Effector memory CD4-positive, alpha-beta T cell (primary cell): Measurements from ENCODE around the gene ASB10.

Experiments
- DNase-seq, 3 donors: peaks; one replicate each; pipeline ENCODE4 v3.0.0-alpha.2; 2020
- H3K27ac ChIP-seq: 2 replicates; pipeline ENCODE4 v1.7.0; 2013; ENCODE audit warnings: mild to moderate bottlenecking, low read length, moderate library complexity; ENCODE audit not compliant: insufficient read depth, poor library complexity, severe bottlenecking
- H3K27me3 ChIP-seq: replicated peaks from 2 replicates; pipeline ENCODE4 v1.7.0; 2013; ENCODE audit warnings: mild to moderate bottlenecking, low read length; ENCODE audit not compliant: insufficient read depth, control insufficient read depth, poor library complexity, severe bottlenecking
- H3K36me3 ChIP-seq: 2 replicates; pipeline ENCODE4 v1.7.0; 2013; ENCODE audit warnings: mild to moderate bottlenecking, low read length, moderate library complexity; ENCODE audit not compliant: control insufficient read depth, insufficient read depth
- H3K4me1 ChIP-seq: 2 replicates; pipeline ENCODE4 v1.7.0; 2013; ENCODE audit warnings: low read length, mild to moderate bottlenecking; ENCODE audit not compliant: control insufficient read depth, insufficient read depth, poor library complexity, severe bottlenecking
- H3K4me3 ChIP-seq: 2 replicates; pipeline ENCODE4 v1.7.0; 2013; ENCODE audit warnings: low read length, low read depth, mild to moderate bottlenecking; ENCODE audit not compliant: insufficient read depth, poor library complexity, severe bottlenecking
- H3K9me3 ChIP-seq: 2 replicates; pipeline ENCODE4 v1.7.0; 2013; ENCODE audit warnings: mild to moderate bottlenecking, low read length, moderate library complexity; ENCODE audit not compliant: control insufficient read depth

The ASB10 gene

DNA sequence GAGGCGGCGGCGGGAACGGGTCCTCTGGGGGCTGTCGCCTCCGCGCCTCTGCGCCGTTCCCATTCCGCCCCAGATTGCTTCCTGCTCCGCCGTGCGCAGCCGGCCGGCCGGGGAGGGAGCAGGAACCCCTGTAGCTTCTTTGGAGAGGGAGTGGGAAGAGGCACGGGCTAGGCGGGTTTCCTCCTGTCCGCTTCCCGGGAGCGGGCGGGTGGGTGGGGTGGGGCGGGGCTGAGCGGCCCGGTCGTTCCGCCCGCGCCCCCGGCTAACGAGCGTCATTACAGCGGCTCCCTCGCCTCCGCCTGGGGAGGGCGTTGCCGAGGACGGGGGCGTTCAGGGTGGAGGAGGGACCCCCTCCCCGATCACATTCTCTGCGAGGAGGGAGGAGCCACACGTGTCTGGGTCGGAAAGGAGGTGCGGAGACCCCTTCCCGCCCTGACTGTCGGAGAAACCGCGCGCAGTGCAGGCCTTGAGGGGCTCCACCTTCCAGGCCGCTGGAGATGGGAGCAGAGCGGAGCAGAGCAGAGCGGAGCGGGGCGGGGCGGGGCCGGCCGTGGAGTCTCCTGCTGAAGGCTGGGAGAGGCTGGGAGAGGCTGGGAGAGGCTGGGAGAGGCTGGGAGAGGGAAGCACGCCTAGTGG is 61.1 kb downstream of the ASB10 start:
- Histone ChIP-seq H3K4me3 (no peak overlapping the region), H3K9me3 (no peaks in the 10 kb centered on the region), H3K36me3 (peaks cover 24% of the 10 kb centered on the region), H3K27ac (no peak overlapping the region), H3K4me1 (no peaks in the 10 kb centered on the region), H3K27me3 (no peaks in the 10 kb centered on the region)
- no peak for DNase-seq
